ENCODE data around the gene CRACR2B. TPM values are rescaled to one million over a fixed set of nuclear protein-coding genes. Genes with fewer than 3 reads are reported as not detected.

The CRACR2B gene
- total and polyA plus RNA-seq, 2 of the 13 experiments (the other 11 are each of a cell fraction or from before 2014, with no cell fraction given): 14.9 to 21.0 TPM

DNA sequence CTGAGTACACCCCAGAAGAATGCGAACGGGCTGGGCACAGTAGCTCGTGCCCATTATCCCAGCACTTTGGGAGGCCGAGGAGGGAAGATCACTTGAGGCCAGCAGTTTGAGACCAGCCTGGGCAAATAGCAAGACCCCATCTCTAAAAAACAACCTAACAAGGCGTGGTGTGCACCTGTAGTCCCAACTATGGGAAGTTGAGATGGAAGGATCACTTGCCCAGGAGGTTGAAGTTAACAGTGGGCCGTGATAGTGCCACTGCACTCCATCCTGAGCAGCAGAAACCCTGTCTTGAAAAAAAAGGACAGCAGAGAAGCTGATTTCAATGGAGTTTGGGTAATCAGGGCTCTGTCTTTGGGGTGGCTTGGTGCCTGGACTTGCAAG, 14.7 kb upstream of the CRACR2B start:
- 95% methylated on average over 4 of the region's 6 CpGs for WGBS (ENCODE audit: low lambda C conversion rate)
- Histone ChIP-seq H3K9ac (ENCODE audit: insufficient read depth, low read depth, low read length) (no peak overlapping the region), H4K20me1 (ENCODE audit: insufficient read depth, low read length) (peaks cover 24% of the 10 kb centered on the region), H3K27ac (ENCODE audit: extremely low read length, insufficient read depth, low read length) (no peak overlapping the region), H3K27me3 (ENCODE audit: control insufficient read depth in 1 of 2, insufficient read depth in 2 of 2, low read length in 2 of 2) (no peaks in the 10 kb centered on the region; a peak in 1 of 5 replicates), H2AFZ (ENCODE audit: low read length) (no peak overlapping the region), H3K36me3 (replicated peaks in 1 of 2; ENCODE audit: control insufficient read depth in 1 of 2, insufficient read depth in 2 of 2, low read length in 2 of 2) (peaks cover 19 to 27% of the 10 kb centered on the region in 2 experiments), H3K4me2 (ENCODE audit: low read depth, low read length) (no peak overlapping the region), H3K79me2 (ENCODE audit: insufficient read depth, low read length) (peaks cover 29% of the 10 kb centered on the region), H3K9me3 (ENCODE audit: low read length) (no peaks in the 10 kb centered on the region), H3K4me3 (replicated peaks in 1 of 3; ENCODE audit: insufficient read depth in 1 of 3, low read depth in 2 of 3, low read length in 3 of 3) (no peak overlapping the region), H3K4me1 (ENCODE audit: insufficient read depth, low read length) (peaks cover 36% of the 10 kb centered on the region)
- ATAC-seq (no peak), FAIRE-seq (no peak), DNase-seq (ENCODE audit: low spot score) (no peak)
- intact Hi-C loops (cut with micrococcal nuclease; ENCODE audit: unreplicated experiment) (no loop called here), in situ Hi-C loops (cut with HindIII; ENCODE audit: extremely low pct_ligation_motif_present, low pct_unique_long_range_greater_than_20kb) (no loop called here)
- POLR2A ChIA-PET: interaction anchor here (0.9 to 1.9 kb wide), 2 partner anchors 8 to 30 kb away, joined by 3 to 9 read pairs; no protein-coding TSS in a partner anchor
- no TSS peak for BruUV-seq (replicated peaks)
- CTCF ChIA-PET (ENCODE audit: low intra/inter-chr PET ratio, low total read pairs): no interaction called here
- TF ChIP-seq CBFB (CRISPR knock-in tag; IDR thresholded peaks at IDR 0.05): no peak
- TF ChIP-seq RBM22 (optimal IDR thresholded peaks at IDR 0.05; ENCODE audit: low read length): peak; percentile 2
- 0 out of 2 replicates have a peak, but pooled peaks have one; percentile 11 for TF ChIP-seq POLR2G (IDR thresholded peaks at IDR 0.05; ENCODE audit: low read depth, low read length)
- peak; percentile 40 for TF ChIP-seq ZNF121 (CRISPR knock-in tag; IDR thresholded peaks at IDR 0.05)
- no peak for TF ChIP-seq TMF1 (CRISPR knock-in tag; IDR thresholded peaks at IDR 0.05; ENCODE audit: low read depth)

DNA sequence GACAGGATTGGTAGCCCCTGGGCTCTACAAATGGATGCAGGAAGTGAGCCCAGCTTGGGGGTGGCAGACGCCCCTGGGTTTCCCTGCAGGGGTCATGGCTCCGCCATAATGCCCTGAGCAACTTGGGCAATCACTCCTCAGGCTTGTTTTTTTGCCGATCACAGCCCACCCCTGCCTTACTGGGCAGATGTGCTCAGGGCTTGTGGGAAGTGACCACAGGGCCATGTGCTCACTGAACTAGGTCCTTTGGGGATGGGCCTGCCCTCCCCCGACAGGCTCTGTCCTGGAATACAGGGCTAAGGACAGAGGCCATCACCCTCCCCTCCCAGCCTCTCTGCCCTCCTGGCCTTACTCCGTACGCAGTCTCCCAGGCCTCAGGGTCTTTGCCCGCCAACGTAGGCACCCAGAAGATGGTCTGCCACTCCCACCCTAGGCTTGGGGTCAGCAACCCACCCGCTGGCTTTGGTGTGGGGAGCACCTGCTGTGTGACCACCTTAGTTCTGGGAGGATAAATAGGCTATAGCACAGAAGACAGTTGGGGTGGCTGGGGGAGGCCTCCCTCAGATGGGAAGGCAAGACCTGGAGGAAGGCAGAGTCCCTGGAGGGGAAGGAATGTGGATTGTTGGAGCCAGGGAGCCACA, 14.1 kb upstream of the CRACR2B start:
- no peak overlapping the region for H2AFZ ChIP-seq (ENCODE audit: low read length)
- H3K27ac ChIP-seq (ENCODE audit: extremely low read length, insufficient read depth, low read length): no peak overlapping the region
- FAIRE-seq (no peak), DNase-seq (ENCODE audit: low spot score) (no peak), ATAC-seq (no peak)
- no peak overlapping the region for H3K4me2 ChIP-seq (ENCODE audit: low read depth, low read length)
- H4K20me1 ChIP-seq (ENCODE audit: insufficient read depth, low read length): peaks cover 24% of the 10 kb centered on the region
- no peaks in the 10 kb centered on the region; a peak in 1 of 5 replicates for H3K27me3 ChIP-seq (ENCODE audit: control insufficient read depth in 1 of 2, insufficient read depth in 2 of 2, low read length in 2 of 2)
- CTCF ChIA-PET (ENCODE audit: low intra/inter-chr PET ratio, low total read pairs): no interaction called here
- no peak overlapping the region for H3K9ac ChIP-seq (ENCODE audit: insufficient read depth, low read depth, low read length)
- no TSS peak for BruUV-seq (replicated peaks)
- 88% methylated on average over 9 of the region's 9 CpGs for WGBS (ENCODE audit: low lambda C conversion rate)
- intact Hi-C loops (cut with micrococcal nuclease; ENCODE audit: unreplicated experiment): no loop called here
- H3K4me3 ChIP-seq (replicated peaks in 1 of 3; ENCODE audit: insufficient read depth in 1 of 3, low read depth in 2 of 3, low read length in 3 of 3): no peak overlapping the region
- no peaks in the 10 kb centered on the region for H3K9me3 ChIP-seq (ENCODE audit: low read length)
- POLR2A ChIA-PET: interaction anchor here (0.9 to 1.9 kb wide), 2 partner anchors 8 to 30 kb away, joined by 3 to 9 read pairs; no protein-coding TSS in a partner anchor
- H3K36me3 ChIP-seq (replicated peaks in 1 of 2; ENCODE audit: control insufficient read depth in 1 of 2, insufficient read depth in 2 of 2, low read length in 2 of 2): peaks cover 19 to 27% of the 10 kb centered on the region in 2 experiments
- peaks cover 37% of the 10 kb centered on the region for H3K4me1 ChIP-seq (ENCODE audit: insufficient read depth, low read length)
- in situ Hi-C loops (cut with HindIII; ENCODE audit: extremely low pct_ligation_motif_present, low pct_unique_long_range_greater_than_20kb): no loop called here
- peaks cover 26% of the 10 kb centered on the region for H3K79me2 ChIP-seq (ENCODE audit: insufficient read depth, low read length)
- TF ChIP-seq ZNF768 (CRISPR knock-in tag; IDR thresholded peaks at IDR 0.05) (no peak), SP140L (CRISPR knock-in tag; IDR thresholded peaks at IDR 0.05; ENCODE audit: borderline replicate concordance) (no peak), HDAC6 (IDR thresholded peaks at IDR 0.05; ENCODE audit: low read depth, low read length) (no peak), RFXANK (CRISPR knock-in tag; IDR thresholded peaks at IDR 0.05) (no peak), RBM22 (optimal IDR thresholded peaks at IDR 0.05; ENCODE audit: low read length) (peak; percentile 73), CC2D1A (CRISPR knock-in tag; IDR thresholded peaks at IDR 0.05) (no peak), AGO1 (IDR thresholded peaks at IDR 0.05; ENCODE audit: low read depth, low read length, poor library complexity, severe bottlenecking) (peak; percentile 73), KDM2A (CRISPR knock-in tag; IDR thresholded peaks at IDR 0.05; ENCODE audit: borderline replicate concordance, low read depth) (peak; percentile 17; the same call in 1 of the 2 replicates), POLR2G (IDR thresholded peaks at IDR 0.05; ENCODE audit: low read depth, low read length) (peak; percentile 46), ATM (IDR thresholded peaks at IDR 0.05; ENCODE audit: borderline replicate concordance) (no peak), HNRNPH1 (optimal IDR thresholded peaks at IDR 0.05; ENCODE audit: low read depth, low read length) (no peak), TBX2 (CRISPR knock-in tag; IDR thresholded peaks at IDR 0.05; ENCODE audit: borderline replicate concordance) (no peak), ZFAT (CRISPR knock-in tag; conservative IDR thresholded peaks at IDR 0.05) (no peak), ZNF839 (CRISPR knock-in tag; IDR thresholded peaks at IDR 0.05; ENCODE audit: borderline replicate concordance) (no peak)
- TF ChIP-seq, protein P1, sequence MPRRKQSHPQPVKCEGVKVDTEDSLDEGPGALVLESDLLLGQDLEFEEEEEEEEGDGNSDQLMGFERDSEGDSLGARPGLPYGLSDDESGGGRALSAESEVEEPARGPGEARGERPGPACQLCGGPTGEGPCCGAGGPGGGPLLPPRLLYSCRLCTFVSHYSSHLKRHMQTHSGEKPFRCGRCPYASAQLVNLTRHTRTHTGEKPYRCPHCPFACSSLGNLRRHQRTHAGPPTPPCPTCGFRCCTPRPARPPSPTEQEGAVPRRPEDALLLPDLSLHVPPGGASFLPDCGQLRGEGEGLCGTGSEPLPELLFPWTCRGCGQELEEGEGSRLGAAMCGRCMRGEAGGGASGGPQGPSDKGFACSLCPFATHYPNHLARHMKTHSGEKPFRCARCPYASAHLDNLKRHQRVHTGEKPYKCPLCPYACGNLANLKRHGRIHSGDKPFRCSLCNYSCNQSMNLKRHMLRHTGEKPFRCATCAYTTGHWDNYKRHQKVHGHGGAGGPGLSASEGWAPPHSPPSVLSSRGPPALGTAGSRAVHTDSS (CRISPR knock-in tag; conservative IDR thresholded peaks at IDR 0.05): no peak

All from HepG2 (cell line).